B cell (primary cell): ENCODE measurements around the gene TRIM46.

ENCODE experiments used
- EZH2 ChIP-seq: IDR thresholded peaks from 2 replicates; pipeline ENCODE4 v1.6.1; 2012; ENCODE audit warnings: borderline replicate concordance, low read depth, mild to moderate bottlenecking, moderate library complexity, low read length; ENCODE audit not compliant: insufficient read depth, poor library complexity, severe bottlenecking
- TF ChIP-seq, protein P1 (sequence below): fragments of 200-600 bp; IDR thresholded peaks from one replicate; pipeline ENCODE4 v1.8.0; 2022; ENCODE audit warnings: antibody characterized with exemption, mild to moderate bottlenecking

GRCh38 chr1:155223047-155223446 lies 49.4 kb downstream of the TRIM46 start:
- TF ChIP-seq, protein P1, sequence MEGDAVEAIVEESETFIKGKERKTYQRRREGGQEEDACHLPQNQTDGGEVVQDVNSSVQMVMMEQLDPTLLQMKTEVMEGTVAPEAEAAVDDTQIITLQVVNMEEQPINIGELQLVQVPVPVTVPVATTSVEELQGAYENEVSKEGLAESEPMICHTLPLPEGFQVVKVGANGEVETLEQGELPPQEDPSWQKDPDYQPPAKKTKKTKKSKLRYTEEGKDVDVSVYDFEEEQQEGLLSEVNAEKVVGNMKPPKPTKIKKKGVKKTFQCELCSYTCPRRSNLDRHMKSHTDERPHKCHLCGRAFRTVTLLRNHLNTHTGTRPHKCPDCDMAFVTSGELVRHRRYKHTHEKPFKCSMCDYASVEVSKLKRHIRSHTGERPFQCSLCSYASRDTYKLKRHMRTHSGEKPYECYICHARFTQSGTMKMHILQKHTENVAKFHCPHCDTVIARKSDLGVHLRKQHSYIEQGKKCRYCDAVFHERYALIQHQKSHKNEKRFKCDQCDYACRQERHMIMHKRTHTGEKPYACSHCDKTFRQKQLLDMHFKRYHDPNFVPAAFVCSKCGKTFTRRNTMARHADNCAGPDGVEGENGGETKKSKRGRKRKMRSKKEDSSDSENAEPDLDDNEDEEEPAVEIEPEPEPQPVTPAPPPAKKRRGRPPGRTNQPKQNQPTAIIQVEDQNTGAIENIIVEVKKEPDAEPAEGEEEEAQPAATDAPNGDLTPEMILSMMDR = no peak
- no peak for TF ChIP-seq EZH2
